Right atrium auricular region (tissue), 2 donors: ENCODE measurements around the gene GGPS1. TPM values are rescaled to one million over a fixed set of nuclear protein-coding genes. Genes with fewer than 3 reads are reported as not detected.

Experiments
- DNase-seq: peaks from one replicate; pipeline ENCODE4 v3.0.0-alpha.2; 2019; ENCODE audit warnings: low spot score
- H3K27ac ChIP-seq, 2 donors: fragments of 200-600 bp; sonication (generic); 1 replicate in 1 of 2; 2 replicates in 1 of 2; pipeline ENCODE4 v1.5.1; 2016 to 2019
- H3K27me3 ChIP-seq, 2 donors: fragments of 200-600 bp; sonication (generic); one replicate each; pipeline versions ENCODE4 v1.5.1 to v1.6.0; 2017 to 2019
- H3K36me3 ChIP-seq: fragments of 200-600 bp; sonication (generic); one replicate; pipeline ENCODE4 v1.5.1; 2016
- H3K4me1 ChIP-seq, 2 donors: fragments of 200-600 bp; sonication (generic); one replicate each; pipeline versions ENCODE4 v1.5.1 to v1.6.0; 2017 to 2019
- H3K4me3 ChIP-seq, 2 donors: fragments of 200-600 bp; sonication (generic); 1 replicate in 1 of 2; 2 replicates in 1 of 2; pipeline ENCODE4 v1.5.1; 2017 to 2019; ENCODE audit warnings: mild to moderate bottlenecking in 1 of 2, moderate library complexity in 1 of 2
- H3K9me3 ChIP-seq, 2 donors: fragments of 200-600 bp; sonication (generic); one replicate each; pipeline ENCODE4 v1.5.1; 2019
- total RNA-seq, 2 donors: library from RNA; depleted of rRNA; stranded (reverse); fragments of >200 nt; gene quantifications; one replicate each; pipeline ENCODE4 v1.1.0, GENCODE V29; 2016
- TF ChIP-seq, protein P1 (sequence below), 2 donors: fragments of 200-600 bp; sonication (generic); IDR thresholded peaks; one replicate each; pipeline ENCODE4 v1.5.1; 2019; ENCODE audit warnings: antibody characterized with exemption in 2 of 2

The GGPS1 gene
- total RNA-seq, 2 donors from 2014 or later, result 13.4 to 18.9 TPM

GRCh38 chr1:235320521-235321179 is 7.7 kb upstream of the GGPS1 start:
- no peak overlapping the region for H3K27ac ChIP-seq
- no peaks in the 10 kb centered on the region for H3K9me3 ChIP-seq
- TF ChIP-seq, protein P1, sequence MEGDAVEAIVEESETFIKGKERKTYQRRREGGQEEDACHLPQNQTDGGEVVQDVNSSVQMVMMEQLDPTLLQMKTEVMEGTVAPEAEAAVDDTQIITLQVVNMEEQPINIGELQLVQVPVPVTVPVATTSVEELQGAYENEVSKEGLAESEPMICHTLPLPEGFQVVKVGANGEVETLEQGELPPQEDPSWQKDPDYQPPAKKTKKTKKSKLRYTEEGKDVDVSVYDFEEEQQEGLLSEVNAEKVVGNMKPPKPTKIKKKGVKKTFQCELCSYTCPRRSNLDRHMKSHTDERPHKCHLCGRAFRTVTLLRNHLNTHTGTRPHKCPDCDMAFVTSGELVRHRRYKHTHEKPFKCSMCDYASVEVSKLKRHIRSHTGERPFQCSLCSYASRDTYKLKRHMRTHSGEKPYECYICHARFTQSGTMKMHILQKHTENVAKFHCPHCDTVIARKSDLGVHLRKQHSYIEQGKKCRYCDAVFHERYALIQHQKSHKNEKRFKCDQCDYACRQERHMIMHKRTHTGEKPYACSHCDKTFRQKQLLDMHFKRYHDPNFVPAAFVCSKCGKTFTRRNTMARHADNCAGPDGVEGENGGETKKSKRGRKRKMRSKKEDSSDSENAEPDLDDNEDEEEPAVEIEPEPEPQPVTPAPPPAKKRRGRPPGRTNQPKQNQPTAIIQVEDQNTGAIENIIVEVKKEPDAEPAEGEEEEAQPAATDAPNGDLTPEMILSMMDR (IDR thresholded peaks at IDR 0.05), result no peak
- no peaks in the 10 kb centered on the region for H3K27me3 ChIP-seq
- no peaks in the 10 kb centered on the region for H3K36me3 ChIP-seq
- peaks cover 0 to 38% of the 10 kb centered on the region in 2 donors for H3K4me1 ChIP-seq
- no peak overlapping the region for H3K4me3 ChIP-seq
- no peak for DNase-seq

- TF ChIP-seq, protein P1 (IDR thresholded peaks at IDR 0.05), result no peak
- H3K4me1 ChIP-seq, result peaks cover 0 to 40% of the 10 kb centered on the region in 2 donors
- H3K27ac ChIP-seq, result no peak overlapping the region
- DNase-seq, result no peak
- no peak overlapping the region for H3K4me3 ChIP-seq
- H3K27me3 ChIP-seq, result no peaks in the 10 kb centered on the region
- H3K36me3 ChIP-seq, result no peaks in the 10 kb centered on the region
- H3K9me3 ChIP-seq, result no peaks in the 10 kb centered on the region
Measured at GRCh38 chr1:235324296-235324695, 4.1 kb upstream of the GGPS1 start.

DNA sequence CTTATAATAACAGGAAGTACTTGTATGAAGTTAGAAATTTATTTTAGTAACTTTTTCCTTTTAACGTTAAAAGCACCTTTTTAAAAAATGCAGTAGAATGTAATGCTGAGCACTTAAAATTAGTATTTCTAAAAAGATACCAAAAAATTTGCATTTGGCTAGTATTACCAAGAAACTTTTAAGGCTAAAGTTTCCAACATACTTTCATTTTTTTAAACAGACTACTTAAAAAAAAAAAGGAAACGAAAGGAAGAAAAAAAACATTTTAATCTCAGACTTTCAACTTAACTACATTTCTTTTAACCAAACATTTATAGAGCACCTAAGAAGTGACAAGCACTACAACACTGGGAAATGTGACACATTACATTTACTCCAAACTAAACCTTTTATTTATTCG is 3.2 kb upstream of the GGPS1 start:
- DNase-seq, result no peak
- no peaks in the 10 kb centered on the region for H3K27me3 ChIP-seq
- no peak overlapping the region for H3K27ac ChIP-seq
- H3K9me3 ChIP-seq, result no peaks in the 10 kb centered on the region
- TF ChIP-seq, protein P1 (IDR thresholded peaks at IDR 0.05), result no peak
- no peaks in the 10 kb centered on the region for H3K36me3 ChIP-seq
- peaks cover 0 to 48% of the 10 kb centered on the region in 2 donors for H3K4me1 ChIP-seq
- H3K4me3 ChIP-seq, result no peak overlapping the region

- H3K4me1 ChIP-seq, result peaks cover 0 to 55% of the 10 kb centered on the region in 2 donors
- peak overlapping the region in 1 of 2 donors; percentile 92 for H3K4me3 ChIP-seq
- no peaks in the 10 kb centered on the region for H3K36me3 ChIP-seq
- TF ChIP-seq, protein P1 (IDR thresholded peaks at IDR 0.05), result no peak
- peak overlapping the region; percentile 94 to 99 for H3K27ac ChIP-seq
- no peak for DNase-seq
- H3K27me3 ChIP-seq, result no peaks in the 10 kb centered on the region
- H3K9me3 ChIP-seq, result no peaks in the 10 kb centered on the region
Measured at GRCh38 chr1:235325854-235326253, 2.5 kb upstream of the GGPS1 start.

GRCh38 chr1:235326719-235327558 is 1.4 kb upstream of the GGPS1 start:
- TF ChIP-seq, protein P1 (IDR thresholded peaks at IDR 0.05), result no peak
- Histone ChIP-seq H3K27ac (peak overlapping the region; percentile 94 to 99), H3K36me3 (no peaks in the 10 kb centered on the region), H3K9me3 (no peaks in the 10 kb centered on the region), H3K4me3 (peak overlapping the region; percentile 76 to 92), H3K27me3 (no peaks in the 10 kb centered on the region), H3K4me1 (peaks cover 0 to 66% of the 10 kb centered on the region in 2 donors)
- DNase-seq, result peak; percentile 60
